Cerebellar cortex (tissue), 1 donor: Measurements from ENCODE around the gene SHC1.

Source experiments
- DNase-seq: peaks from one replicate; pipeline ENCODE4 v3.0.0-alpha.2; 2015; ENCODE audit warnings: low spot score

SHC1 gene

GRCh38 chr1:154937085-154937987 lies 33.2 kb downstream of the SHC1 start:
- DNase-seq: peak; percentile 96

GRCh38 chr1:154936555-154937084 lies 33.9 kb downstream of the SHC1 start, which contains the start of gene PMVK:
Gene PMVK (minus strand): TSS chr1:154936719. CDS start chr1:154936685, 34 bp downstream.
- DNase-seq: peak; percentile 97

DNA sequence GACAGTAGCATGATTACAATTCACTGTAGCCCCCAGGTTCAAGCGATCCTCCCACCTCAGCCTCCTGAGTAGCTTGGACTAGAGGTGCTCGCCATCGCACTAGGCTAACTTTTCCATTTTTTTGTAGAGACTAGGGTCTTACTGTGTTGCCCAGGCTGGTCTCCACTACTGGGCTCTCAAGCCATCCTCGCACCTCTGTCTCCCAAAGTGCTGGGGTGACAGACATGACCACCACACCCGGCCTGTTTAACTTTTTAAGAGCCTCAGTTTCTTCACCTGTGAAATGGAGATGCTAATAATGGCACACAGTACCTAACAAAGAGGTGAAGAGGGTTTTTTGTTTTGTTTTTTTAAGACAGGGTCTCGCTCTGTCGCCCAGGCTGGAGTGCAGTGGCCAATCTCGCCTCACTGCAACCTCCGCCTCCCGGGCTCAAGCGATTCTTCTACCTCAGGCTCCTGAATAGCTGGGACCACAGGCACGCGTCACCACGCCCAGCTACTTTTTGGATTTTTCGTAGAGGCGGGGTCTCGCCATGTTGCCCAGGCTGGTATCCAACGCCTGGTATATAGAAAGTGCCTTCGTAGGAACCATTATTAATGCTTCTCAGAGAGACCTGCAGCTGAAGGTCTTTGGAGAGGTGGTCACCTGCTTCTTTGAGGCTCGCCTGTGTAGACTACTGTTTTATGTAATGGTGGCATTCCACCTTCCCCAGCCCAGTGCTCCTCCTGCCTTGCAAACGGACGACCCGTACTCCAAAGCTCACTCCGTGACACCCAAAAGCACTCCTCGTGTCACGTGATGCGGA lies 34.6 kb downstream of the SHC1 start:
- no peak for DNase-seq

- no peak for DNase-seq
These were observed 36.1 kb downstream of the SHC1 start for GRCh38 chr1:154934358-154934948.

GRCh38 chr1:154931940-154932487 lies 38.5 kb downstream of the SHC1 start:
- DNase-seq: no peak

- no peak for DNase-seq
These were observed 44.3 kb downstream of the SHC1 start for GRCh38 chr1:154926201-154926600.

DNA sequence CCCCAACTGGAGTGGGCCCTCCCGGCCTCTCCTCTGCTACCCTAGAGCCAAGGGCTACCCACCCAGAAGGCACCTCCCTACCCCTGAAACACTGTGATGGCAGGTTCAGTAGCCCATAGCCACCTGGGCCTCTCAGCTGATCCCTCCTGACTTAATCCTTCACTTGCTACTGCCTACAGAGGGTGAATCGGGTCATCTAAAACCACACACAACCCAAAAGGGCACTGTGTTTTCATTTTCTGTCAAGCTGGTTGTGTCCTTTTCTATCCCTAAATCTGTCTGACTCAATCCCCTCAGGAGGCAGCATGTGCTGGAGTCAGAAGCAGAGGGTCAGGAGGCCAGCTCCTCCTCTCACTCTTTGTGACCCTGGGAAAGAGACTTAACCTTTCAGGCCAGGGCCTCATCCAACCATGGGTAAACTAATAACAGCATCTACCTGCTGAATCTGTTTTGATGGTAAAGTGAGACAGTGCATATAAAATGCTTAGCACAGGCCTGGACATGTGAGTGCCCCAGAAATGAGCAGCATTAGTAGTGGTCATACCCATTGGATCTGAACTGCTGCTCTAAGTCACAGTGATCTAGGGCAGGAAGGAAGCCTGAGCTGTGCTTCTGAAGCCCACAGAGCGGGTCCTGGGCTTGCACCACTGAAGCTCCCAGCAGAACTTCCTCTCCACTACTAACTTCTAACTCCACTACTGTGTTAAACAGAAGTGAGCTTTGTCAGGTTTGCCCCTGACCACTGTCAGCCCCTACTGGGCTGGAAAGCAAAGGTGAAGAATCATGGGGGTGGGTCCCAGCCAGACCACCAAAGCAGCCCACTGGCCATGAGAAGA lies 45.0 kb downstream of the SHC1 start:
- no peak for DNase-seq

- DNase-seq: no peak
These were observed 46.9 kb downstream of the SHC1 start for GRCh38 chr1:154923695-154924094.

DNA sequence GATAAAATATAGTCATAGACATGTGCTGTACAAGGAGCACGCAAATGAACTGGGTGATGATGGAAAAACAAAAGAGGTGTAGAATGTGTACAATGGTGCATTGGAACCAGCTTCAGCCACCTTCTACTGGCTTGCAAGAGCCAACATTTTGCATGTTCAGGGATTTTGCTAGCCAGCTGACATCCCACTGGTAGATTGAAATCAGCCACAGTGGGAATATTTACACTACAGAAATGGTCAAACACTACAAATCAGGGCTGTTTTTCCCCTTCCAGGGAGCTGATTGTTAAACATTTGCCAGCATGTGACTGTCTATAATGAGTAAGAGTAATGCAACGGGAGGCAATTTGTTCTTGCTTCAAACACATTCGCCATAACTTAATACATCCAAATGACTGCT lies 57.3 kb downstream of the SHC1 start:
- DNase-seq: no peak

- no peak for DNase-seq
These were observed 57.8 kb downstream of the SHC1 start for GRCh38 chr1:154912755-154913154.
